ENCODE data around the gene PKN2.
A peak's percentile ranks its signal among the peaks of the same experiment; 100 is the strongest.

Gene PKN2

GRCh38 chr1:88731475-88732269, 47.6 kb downstream of the PKN2 start:
- DNase-seq (ENCODE audit: low read depth, low spot score): no peak

DNA sequence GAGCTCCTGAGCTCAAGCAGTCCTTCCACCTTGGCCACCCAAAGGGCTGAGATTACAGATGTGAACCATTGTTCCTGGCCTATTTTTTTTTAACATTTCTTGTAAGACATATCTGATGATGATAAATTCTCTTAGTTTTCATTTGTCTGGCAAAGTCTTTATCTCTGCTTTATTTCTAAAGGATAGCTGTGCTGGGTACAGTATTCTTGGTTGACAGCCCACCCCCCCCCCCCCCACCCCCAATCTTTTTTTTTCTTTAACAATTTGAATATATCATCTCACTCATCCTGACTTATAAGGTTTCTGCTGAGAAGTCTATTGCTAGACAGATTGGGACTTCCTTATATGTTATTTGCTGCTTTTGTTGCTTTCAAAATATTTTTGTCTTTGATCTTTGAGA, 51.3 kb downstream of the PKN2 start:
- DNase-seq (ENCODE audit: low read depth, low spot score): no peak

DNA sequence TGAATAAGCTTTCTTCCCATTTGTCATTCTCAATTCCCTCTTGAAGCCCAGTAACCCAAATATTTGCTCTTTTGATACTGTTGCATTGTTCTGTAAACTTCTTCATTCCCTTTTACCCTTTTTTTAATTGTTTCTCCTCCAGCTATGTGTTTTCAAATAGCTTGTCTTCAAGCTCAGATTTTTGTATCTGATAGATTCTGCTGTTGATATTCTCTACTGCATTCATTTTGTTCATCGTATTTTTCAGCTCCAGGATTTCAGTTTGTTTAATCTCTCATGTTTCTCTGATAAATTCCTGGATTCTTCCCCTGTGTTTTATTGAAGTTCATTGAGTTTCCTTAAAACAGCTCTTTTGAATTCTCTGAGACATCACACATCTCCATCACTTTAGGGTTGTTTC, 51.8 kb downstream of the PKN2 start:
- no peak for DNase-seq (ENCODE audit: low read depth, low spot score)

DNA sequence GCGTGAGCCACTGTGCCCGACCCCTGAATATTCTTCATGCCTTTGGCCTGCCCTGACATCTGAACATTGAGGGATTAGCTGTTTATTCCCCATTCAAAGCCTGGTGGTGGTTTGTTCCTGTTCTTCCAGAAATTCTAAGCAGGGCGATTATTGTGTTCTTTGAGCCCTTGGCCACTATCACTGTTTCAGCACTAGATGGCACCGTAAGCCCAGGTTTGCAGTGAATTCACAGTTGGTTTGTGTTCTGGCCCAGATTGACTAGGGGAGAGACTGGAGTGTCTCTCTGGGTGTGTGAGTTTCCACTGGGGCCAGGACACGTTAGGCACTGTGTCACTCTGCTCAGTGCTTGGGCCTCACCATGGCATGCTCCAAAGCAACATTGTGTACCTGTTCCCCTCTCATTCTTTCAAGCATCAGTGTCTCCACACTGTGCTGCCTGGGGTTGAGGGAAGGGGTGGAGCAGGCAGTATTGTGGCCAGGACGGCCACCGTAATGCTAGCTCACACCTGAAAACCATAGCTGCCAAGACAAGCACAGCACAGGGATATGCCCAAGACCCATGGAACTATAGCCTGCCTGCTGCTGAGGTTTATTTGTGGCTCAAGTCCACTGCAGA, 52.7 kb downstream of the PKN2 start:
- peak; percentile 70 for DNase-seq (ENCODE audit: low read depth, low spot score)

- peak; percentile 17 for DNase-seq (ENCODE audit: low read depth, low spot score)
Measured at GRCh38 chr1:88737338-88737927, 53.4 kb downstream of the PKN2 start.

DNA sequence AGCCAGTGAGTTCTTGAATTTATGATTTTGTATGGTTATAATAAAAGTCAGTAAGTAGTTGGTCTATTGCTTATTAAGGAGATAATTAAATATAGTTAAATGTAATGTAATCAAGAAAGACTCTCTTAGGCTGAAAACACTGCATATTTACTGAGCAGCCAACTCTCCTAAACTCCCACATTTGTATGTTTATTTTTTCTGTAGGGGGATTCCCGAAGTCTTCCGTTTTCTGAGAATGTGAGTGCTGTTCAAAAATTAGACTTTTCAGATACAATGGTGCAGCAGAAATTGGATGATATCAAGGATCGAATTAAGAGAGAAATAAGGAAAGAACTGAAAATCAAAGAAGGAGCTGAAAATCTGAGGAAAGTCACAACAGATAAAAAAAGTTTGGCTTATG, 56.7 kb downstream of the PKN2 start:
- DNase-seq (ENCODE audit: low read depth, low spot score): no peak

DNA sequence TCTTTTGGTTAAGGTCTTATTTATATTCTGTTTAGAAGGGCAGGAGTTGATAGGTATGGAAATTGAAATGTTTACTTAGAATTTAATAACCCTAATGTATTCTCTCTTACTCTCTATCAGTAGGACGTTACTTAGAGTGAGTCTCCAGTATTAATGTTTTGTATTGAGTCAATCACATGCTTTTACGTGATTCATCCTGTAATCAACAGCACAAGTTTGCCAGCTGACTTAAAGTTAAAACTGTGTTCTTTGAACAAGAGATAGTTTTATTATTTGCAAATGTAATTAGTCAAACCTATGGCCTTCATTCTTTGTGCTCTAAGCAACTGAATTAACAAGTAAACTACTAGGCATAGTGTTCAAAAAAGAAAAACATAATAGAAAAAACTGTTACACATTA, 57.3 kb downstream of the PKN2 start:
- no peak for DNase-seq (ENCODE audit: low read depth, low spot score)

GRCh38 chr1:88742531-88742930, 58.5 kb downstream of the PKN2 start:
- no peak for DNase-seq (ENCODE audit: low read depth, low spot score)

- DNase-seq (ENCODE audit: low read depth, low spot score): no peak
Measured at GRCh38 chr1:88744142-88744541, 60.1 kb downstream of the PKN2 start.

DNA sequence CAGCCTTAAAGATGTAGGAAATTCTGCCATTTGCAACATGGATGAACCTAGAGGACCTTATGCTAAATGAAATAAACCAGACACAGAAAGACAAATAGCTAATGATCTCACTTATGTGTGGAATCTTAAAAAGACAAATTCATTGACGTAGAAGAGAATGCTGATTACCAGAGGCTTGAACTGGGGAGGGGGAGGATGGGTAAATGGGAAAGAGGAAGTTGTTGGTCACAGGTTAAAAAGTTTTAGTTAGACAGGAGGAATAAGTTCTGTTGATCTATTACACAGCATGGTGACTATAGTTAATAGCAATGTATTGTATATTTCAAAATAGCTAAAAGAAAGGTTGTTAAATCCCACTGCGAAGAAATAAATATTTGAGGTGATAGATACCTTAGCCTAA, 62.8 kb downstream of the PKN2 start:
- DNase-seq (ENCODE audit: low read depth, low spot score): no peak

DNA sequence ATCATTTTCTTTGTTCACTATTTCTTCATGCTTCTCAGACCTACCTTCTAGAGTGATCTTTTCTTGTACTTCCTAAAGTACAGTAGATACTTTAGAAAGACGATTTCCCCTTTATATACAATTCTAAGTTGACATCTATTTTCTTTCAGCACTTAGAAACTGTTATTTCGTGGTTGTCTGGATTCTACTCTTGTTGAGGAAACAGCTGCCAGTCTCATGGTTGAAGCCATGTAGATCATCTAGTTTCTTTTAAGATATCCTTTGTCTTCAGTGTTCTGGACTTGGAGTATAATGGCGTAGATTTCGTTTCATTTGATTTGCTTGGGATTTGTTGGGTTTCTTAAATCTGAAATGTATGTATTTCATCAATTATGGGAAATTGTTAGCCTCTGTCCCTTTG, 67.6 kb downstream of the PKN2 start:
- DNase-seq (ENCODE audit: low read depth, low spot score): no peak

GRCh38 chr1:88753506-88753905, 69.4 kb downstream of the PKN2 start:
- peak; percentile 14 for DNase-seq (ENCODE audit: low read depth, low spot score)

DNA sequence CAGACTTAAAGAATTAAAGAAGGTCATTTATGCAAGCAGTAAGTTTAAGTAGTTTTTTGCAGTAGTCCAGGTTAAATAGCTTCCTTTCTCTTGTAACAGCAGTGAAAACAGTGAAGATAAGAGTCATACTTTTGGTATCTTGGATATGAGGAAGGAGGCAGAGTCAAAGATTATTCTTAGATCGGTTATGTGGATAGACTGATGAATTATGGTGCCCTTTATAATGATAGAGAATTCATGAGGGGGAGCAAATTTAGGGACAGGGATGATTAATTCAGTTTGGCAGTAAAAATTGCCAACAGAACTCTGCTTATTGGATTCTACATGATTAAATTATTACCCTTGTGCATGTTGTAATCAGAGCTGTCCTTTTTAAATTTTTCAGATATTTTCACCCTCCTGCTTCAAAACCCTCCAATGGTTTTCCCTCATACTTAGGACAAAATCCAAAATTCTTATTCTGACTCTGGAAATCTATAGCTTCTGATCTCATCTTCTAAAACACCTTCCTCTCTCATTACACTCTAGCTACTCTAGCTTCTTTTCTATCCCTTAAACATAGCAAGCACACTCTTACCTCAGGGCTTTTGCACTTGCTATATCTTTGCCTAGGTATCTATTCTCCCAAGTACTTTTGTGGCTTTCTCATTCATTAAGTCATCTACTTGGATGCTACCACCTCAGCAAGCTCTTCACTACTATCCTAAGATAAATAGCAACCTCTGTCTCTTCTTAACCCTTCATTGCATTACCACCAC, 79.8 kb downstream of the PKN2 start:
- DNase-seq (ENCODE audit: low read depth, low spot score): no peak

DNA sequence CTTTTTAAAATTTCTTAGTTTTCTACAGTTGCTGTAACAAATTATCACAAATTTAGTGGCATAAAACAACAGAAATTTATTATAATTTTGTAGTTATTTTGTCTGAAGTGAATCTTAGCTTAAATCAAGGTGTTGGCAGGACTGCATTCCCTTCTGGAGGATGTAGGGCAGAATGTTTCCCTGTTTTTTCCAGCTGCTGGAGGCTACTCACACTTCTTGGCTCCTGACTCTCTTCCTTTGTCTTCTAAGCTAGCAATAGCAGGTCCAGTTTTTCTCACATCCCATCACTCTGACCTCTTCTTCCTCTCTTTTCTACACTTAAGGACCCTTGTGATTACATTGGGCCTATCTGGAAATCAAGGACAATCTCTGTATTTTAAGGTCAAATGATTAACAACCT, 84.1 kb downstream of the PKN2 start:
- DNase-seq (ENCODE audit: low read depth, low spot score): no peak

DNA sequence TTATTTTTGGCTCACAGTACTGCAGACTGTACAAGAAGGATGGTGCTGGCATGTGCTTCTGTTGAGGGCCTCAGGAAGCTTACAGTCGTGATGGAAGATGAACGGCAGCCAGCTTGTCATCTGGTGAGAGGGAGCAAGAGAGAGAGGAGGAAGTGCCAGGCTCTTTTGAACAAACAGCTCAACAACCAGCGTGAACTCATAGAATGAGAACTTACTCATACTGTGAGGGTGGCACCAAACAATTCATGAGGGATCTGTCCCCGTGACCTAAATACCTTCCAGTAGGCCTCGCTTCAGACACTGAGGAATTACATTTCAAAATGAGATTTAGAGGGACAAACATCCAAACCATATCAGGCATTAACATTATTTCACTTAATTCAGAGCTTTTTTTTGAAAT, 84.7 kb downstream of the PKN2 start:
- DNase-seq (ENCODE audit: low read depth, low spot score): no peak

DNA sequence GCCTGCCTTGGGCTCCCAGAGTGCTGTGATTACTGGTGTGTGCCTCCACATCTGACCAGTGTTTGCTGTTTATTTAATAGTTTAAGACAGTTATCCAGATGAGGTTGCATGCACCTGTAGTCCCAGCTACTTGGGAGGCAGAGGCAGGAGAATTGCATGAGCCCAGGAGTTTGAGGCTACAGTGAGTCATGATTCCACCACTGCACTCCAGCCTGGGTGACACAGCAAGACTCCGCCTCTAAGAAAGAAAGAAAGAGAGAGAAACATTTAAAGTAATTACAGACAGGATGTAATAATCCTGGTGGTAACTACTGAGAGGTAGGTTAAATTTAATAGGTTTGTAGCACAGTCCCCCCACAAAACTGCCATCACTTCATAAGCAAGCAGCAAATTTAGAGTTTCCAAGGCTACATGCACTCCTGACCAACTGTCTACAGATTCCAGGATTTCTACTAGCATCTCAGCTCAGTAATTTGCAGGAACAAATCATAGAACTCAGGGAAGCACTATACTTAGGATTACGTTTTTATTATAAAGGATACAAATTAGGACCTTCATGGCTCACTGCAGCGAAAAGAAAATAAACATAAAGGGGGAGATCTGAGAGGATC, 89.6 kb downstream of the PKN2 start:
- DNase-seq (ENCODE audit: low read depth, low spot score): peak; percentile 44

DNA sequence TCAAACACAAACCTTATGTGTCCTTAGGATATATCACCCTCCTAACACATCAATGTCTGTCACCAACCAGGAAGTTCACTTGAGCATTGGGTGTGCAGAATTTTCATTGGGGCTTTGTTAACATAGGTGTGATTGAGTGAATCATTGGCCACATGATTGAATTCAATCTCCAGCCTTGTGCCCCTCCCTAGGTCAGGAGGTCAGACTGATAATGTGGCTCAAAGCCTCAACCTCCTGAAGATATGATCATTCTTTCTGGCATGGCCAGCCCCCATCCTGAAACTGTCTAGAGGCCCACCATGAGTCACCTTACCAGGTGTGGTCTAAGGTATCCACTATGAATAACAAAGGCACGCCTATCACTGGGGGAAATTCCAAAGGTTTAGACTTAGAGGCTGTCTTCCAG, 90.1 kb downstream of the PKN2 start:
- peak; percentile 79 for DNase-seq (ENCODE audit: low read depth, low spot score)

- DNase-seq (ENCODE audit: low read depth, low spot score): peak; percentile 65
Measured at GRCh38 chr1:88777604-88778149, 93.6 kb downstream of the PKN2 start.

- DNase-seq (ENCODE audit: low read depth, low spot score): no peak
Measured at GRCh38 chr1:88779880-88780279, 95.8 kb downstream of the PKN2 start.

- DNase-seq (ENCODE audit: low read depth, low spot score): no peak
Measured at GRCh38 chr1:88780485-88780884, 96.4 kb downstream of the PKN2 start.

- no peak for DNase-seq (ENCODE audit: low read depth, low spot score)
Measured at GRCh38 chr1:88783145-88783544, 99.1 kb downstream of the PKN2 start.

DNA sequence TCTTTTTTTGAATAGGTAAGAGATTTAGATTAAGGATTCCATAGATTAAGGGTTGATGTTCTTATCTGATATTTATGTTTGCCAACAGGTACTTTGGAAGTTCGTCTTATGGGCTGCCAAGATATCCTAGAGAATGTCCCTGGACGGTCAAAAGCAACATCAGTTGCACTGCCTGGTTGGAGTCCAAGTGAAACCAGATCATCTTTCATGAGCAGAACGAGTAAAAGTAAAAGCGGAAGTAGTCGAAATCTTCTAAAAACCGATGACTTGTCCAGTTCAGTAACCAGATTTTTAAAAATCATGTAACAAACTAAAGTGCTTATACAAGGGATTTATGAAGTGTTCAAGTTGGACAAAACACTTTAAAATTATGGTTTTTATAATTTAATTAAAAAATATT, 100.5 kb downstream of the PKN2 start:
- DNase-seq (ENCODE audit: low read depth, low spot score): no peak

Data from ELF-1 (cell line).